WTC11 (cell line): Measurements from ENCODE around the gene PLA2G12B. TPM values are rescaled to one million over a fixed set of nuclear protein-coding genes. Genes with fewer than 3 reads are reported as not detected.

Experiments
- ATAC-seq: fragments of 200-7000 bp; cut with Tn5 transposase; 2 replicates; pipeline ENCODE4 v1.10.0; 2021; ENCODE audit warnings: mild to moderate bottlenecking, moderate library complexity
- CTCF ChIA-PET: fragments of 300-600 bp; sonication (Branson Sonifier 250); formaldehyde crosslinking; loops from one replicate; lab custom pipeline; 2021; ENCODE audit warnings: antibody characterized with exemption; lab: Charles Lee
- POLR2A ChIA-PET: fragments of 350-600 bp; sonication (Branson Sonifier 250); formaldehyde crosslinking; loops from one replicate; lab custom pipeline; 2021; ENCODE audit warnings: antibody characterized with exemption; lab: Charles Lee
- DNase-seq: peaks from one replicate; pipeline ENCODE4 v3.0.0; 2021; ENCODE audit warnings: low spot score
- H3K27ac Mint-ChIP-seq: 2 replicates; pipeline ENCODE4 v1.8.0; 2021; ENCODE audit warnings: mixed read lengths
- H3K27me3 Mint-ChIP-seq: 2 replicates; pipeline ENCODE4 v1.8.0; 2021; ENCODE audit warnings: low read depth, mild to moderate bottlenecking, moderate library complexity, mixed read lengths
- H3K36me3 Mint-ChIP-seq: 2 replicates; pipeline ENCODE4 v1.8.0; 2021; ENCODE audit warnings: mixed read lengths
- H3K4me1 Mint-ChIP-seq: 2 replicates; pipeline ENCODE4 v1.8.0; 2022; ENCODE audit warnings: mixed read lengths
- H3K4me3 Mint-ChIP-seq: 2 replicates; pipeline ENCODE4 v1.8.0; 2021; ENCODE audit warnings: mild to moderate bottlenecking, moderate library complexity, mixed read lengths
- H3K9me3 Mint-ChIP-seq: 2 replicates; pipeline ENCODE4 v1.8.0; 2021; ENCODE audit warnings: mixed read lengths
- AR ChIP-seq: fragments of 250-450 bp; sonication (Bioruptor Pico); IDR thresholded peaks from 2 replicates; pipeline ENCODE4 v1.9.0; 2021; ENCODE audit warnings: mild to moderate bottlenecking
- ATF1 ChIP-seq: sonication (generic); formaldehyde crosslinking; IDR thresholded peaks from 2 replicates; pipeline ENCODE4 v1.8.1; 2023; ENCODE audit warnings: mild to moderate bottlenecking, moderate library complexity, missing genetic modification reagents
- ATF2 ChIP-seq: sonication (generic); formaldehyde crosslinking; IDR thresholded peaks from 2 replicates; pipeline ENCODE4 v1.8.1; 2022; ENCODE audit warnings: low read depth, missing genetic modification reagents, borderline replicate concordance
- ATF6 ChIP-seq: sonication (generic); formaldehyde crosslinking; IDR thresholded peaks from 2 replicates; pipeline ENCODE4 v1.8.1; 2023; ENCODE audit warnings: mild to moderate bottlenecking, missing genetic modification reagents
- CREB1 ChIP-seq: sonication (generic); formaldehyde crosslinking; IDR thresholded peaks from 2 replicates; pipeline ENCODE4 v1.8.0; 2023; ENCODE audit warnings: mild to moderate bottlenecking, missing genetic modification reagents
- E2F1 ChIP-seq: sonication (generic); formaldehyde crosslinking; IDR thresholded peaks from 2 replicates; pipeline ENCODE4 v1.8.0; 2022; ENCODE audit warnings: mild to moderate bottlenecking, missing genetic modification reagents
- FOXJ3 ChIP-seq: sonication (generic); formaldehyde crosslinking; IDR thresholded peaks from 2 replicates; pipeline ENCODE4 v1.9.0; 2021; ENCODE audit warnings: missing genetic modification reagents, mild to moderate bottlenecking, borderline replicate concordance
- IRF1 ChIP-seq: sonication (generic); formaldehyde crosslinking; IDR thresholded peaks from 2 replicates; pipeline ENCODE4 v1.8.0; 2023; ENCODE audit warnings: missing genetic modification reagents
- NR2C2 ChIP-seq: sonication (generic); formaldehyde crosslinking; IDR thresholded peaks from 2 replicates; pipeline ENCODE4 v1.8.0; 2022; ENCODE audit warnings: mild to moderate bottlenecking, missing genetic modification reagents
- PREB ChIP-seq: sonication (generic); formaldehyde crosslinking; IDR thresholded peaks from 2 replicates; pipeline ENCODE4 v1.8.1; 2022; ENCODE audit warnings: mild to moderate bottlenecking, missing genetic modification reagents, moderate library complexity, borderline replicate concordance
- RORB ChIP-seq: fragments of 250-450 bp; sonication (Bioruptor Pico); IDR thresholded peaks from 2 replicates; pipeline ENCODE4 v1.9.0; 2021; ENCODE audit warnings: mild to moderate bottlenecking
- TEAD1 ChIP-seq: sonication (generic); formaldehyde crosslinking; IDR thresholded peaks from 2 replicates; pipeline ENCODE4 v1.8.0; 2022; ENCODE audit warnings: mild to moderate bottlenecking, missing genetic modification reagents
- TP53 ChIP-seq: sonication (generic); formaldehyde crosslinking; IDR thresholded peaks from 2 replicates; pipeline ENCODE4 v1.8.1; 2023; ENCODE audit warnings: mild to moderate bottlenecking, missing genetic modification reagents
- USF2 ChIP-seq: sonication (generic); formaldehyde crosslinking; IDR thresholded peaks from 2 replicates; pipeline ENCODE4 v1.8.1; 2023; ENCODE audit warnings: mild to moderate bottlenecking, missing genetic modification reagents, moderate library complexity
- ZNF281 ChIP-seq: sonication (generic); formaldehyde crosslinking; IDR thresholded peaks from 2 replicates; pipeline ENCODE4 v1.8.0; 2023; ENCODE audit warnings: mild to moderate bottlenecking, missing genetic modification reagents
- ZSCAN18 ChIP-seq: fragments of 250-450 bp; sonication (Bioruptor Pico); IDR thresholded peaks from 2 replicates; pipeline ENCODE4 v2.1.2; 2022; ENCODE audit warnings: mild to moderate bottlenecking, moderate library complexity
- total RNA-seq: library from RNA; stranded (reverse); gene quantifications from 3 replicates; pipeline ENCODE4 v1.2.3, GENCODE V29; 2021

PLA2G12B gene
- total RNA-seq, 1 experiment from 2014 or later, result not detected

GRCh38 chr10:72979709-72980108 lies 25.1 kb upstream of the PLA2G12B start:
- H3K36me3 Mint-ChIP-seq, result peaks cover 32% of the 10 kb centered on the region
- peaks cover 9% of the 10 kb centered on the region for H3K27me3 Mint-ChIP-seq
- H3K9me3 Mint-ChIP-seq, result peaks cover 60% of the 10 kb centered on the region
- ChIA-PET CTCF (no interaction called here), POLR2A (no interaction called here)
- H3K4me3 Mint-ChIP-seq, result no peak overlapping the region
- no peaks in the 10 kb centered on the region for H3K4me1 Mint-ChIP-seq
- no peak overlapping the region for H3K27ac Mint-ChIP-seq
- ATAC-seq (no peak), DNase-seq (no peak)
- TF ChIP-seq AR (CRISPR knock-in tag), result no peak
- TF ChIP-seq RORB (CRISPR knock-in tag), result no peak
- no peak for TF ChIP-seq NR2C2 (CRISPR knock-in tag)
- TF ChIP-seq ATF6, result no peak
- no peak for TF ChIP-seq USF2
- no peak for TF ChIP-seq PREB
- no peak for TF ChIP-seq ZSCAN18 (CRISPR knock-in tag)

GRCh38 chr10:72976886-72977285 lies 22.3 kb upstream of the PLA2G12B start:
- ChIA-PET CTCF (no interaction called here), POLR2A (interaction anchor here (0.7 kb wide), 1 partner anchor 61 kb away, joined by 3 read pairs; no protein-coding TSS in a partner anchor)
- TF ChIP-seq TEAD1 (CRISPR knock-in tag), result no peak
- TF ChIP-seq FOXJ3 (CRISPR knock-in tag), result no peak
- no peak for TF ChIP-seq ZNF281 (CRISPR knock-in tag)
- TF ChIP-seq ATF2 (CRISPR knock-in tag), result no peak
- TF ChIP-seq ATF1, result no peak
- TF ChIP-seq TP53 (CRISPR knock-in tag), result no peak
- TF ChIP-seq CREB1 (CRISPR knock-in tag), result no peak
- TF ChIP-seq NR2C2 (CRISPR knock-in tag), result no peak
- no peak for TF ChIP-seq E2F1 (CRISPR knock-in tag)
- TF ChIP-seq IRF1 (CRISPR knock-in tag), result no peak
- Mint-ChIP-seq H3K4me3 (no peak overlapping the region), H3K36me3 (peaks cover 32% of the 10 kb centered on the region), H3K9me3 (peaks cover 58% of the 10 kb centered on the region), H3K27me3 (peaks cover 9% of the 10 kb centered on the region), H3K27ac (no peak overlapping the region), H3K4me1 (no peaks in the 10 kb centered on the region)
- no peak for ATAC-seq
- no peak for DNase-seq
